HCT116 (cell line): ENCODE results near the gene CEACAM5. TPM values are rescaled to one million over a fixed set of nuclear protein-coding genes. Genes with fewer than 3 reads are reported as not detected.
A peak's percentile ranks its signal among the peaks of the same experiment; 100 is the strongest.

Experiments
- ATAC-seq: fragments of 200-7000 bp; cut with Tn5 transposase; 2 replicates; pipeline ENCODE4 v1.9.1; 2020; ENCODE audit warnings: mild to moderate bottlenecking, moderate library complexity
- BruUV-seq: library from RNA; stranded (reverse); fragments of 400-500 nt; replicated peaks from 2 replicates; lab custom pipeline; 2021; lab: Mats Ljungman, UMichigan
- CTCF ChIA-PET: fragments of 300-600 bp; sonication (Branson Sonifier 250); formaldehyde crosslinking; loops from one replicate; lab custom pipeline; 2021; ENCODE audit warnings: antibody characterized with exemption; lab: Charles Lee
- POLR2A ChIA-PET: fragments of 300-600, 350-600 bp; sonication (Branson Sonifier 250); formaldehyde crosslinking; loops from one replicate; lab custom pipeline; 2021; ENCODE audit warnings: antibody characterized with exemption; lab: Charles Lee
- RAD21 ChIA-PET, 2 experiments: fragments of 300-600 bp; sonication (Branson Sonifier 250); formaldehyde crosslinking; loops; one replicate each; lab custom pipeline; 2023; ENCODE audit warnings: low total read pairs in 2 of 2; ENCODE audit not compliant: uncharacterized antibody in 2 of 2, unreplicated experiment in 2 of 2, low non-redundant PET in 1 of 2; lab: Charles Lee
- DNase-seq: peaks from one replicate; pipeline ENCODE4 v3.0.0-alpha.2; 2010; ENCODE audit warnings: low read depth, low spot score
- H2AFZ ChIP-seq: fragments of 200-600 bp; shearing (Covaris generic), sonication (generic); 2 replicates; pipeline ENCODE4 v1.6.1; 2017; ENCODE audit warnings: low read depth, mixed run types, mixed read lengths, antibody characterized with exemption, low read length; ENCODE audit not compliant: poor library complexity, severe bottlenecking
- H3K27ac ChIP-seq: 2 replicates; pipeline ENCODE4 v1.5.1; 2012; ENCODE audit warnings: low read depth, low read length
- H3K27me3 ChIP-seq: fragments of 200-600 bp; sonication (generic); 2 replicates; pipeline ENCODE4 v1.6.1; 2016; ENCODE audit warnings: mixed run types, low read length, mixed read lengths; ENCODE audit not compliant: insufficient read depth
- H3K36me3 ChIP-seq, 2 experiments: fragments of 200-500 bp in 1 of 2; fragments of 200-600 bp in 1 of 2; sonication (Bioruptor generic) in 1 of 2; sonication (generic) in 1 of 2; 2 replicates each; pipeline versions ENCODE4 v1.5.1 to v1.6.1; 2014 to 2016; ENCODE audit warnings: low read length in 2 of 2, inconsistent platforms in 1 of 2, mixed read lengths in 1 of 2, mixed run types in 1 of 2; ENCODE audit not compliant: insufficient read depth in 2 of 2, control insufficient read depth in 1 of 2
- H3K4me1 ChIP-seq, 2 experiments: fragments of 200-600 bp in 1 of 2; sonication (generic) in 1 of 2; 2 replicates each; pipeline versions ENCODE4 v1.5.1 to v1.6.1; 2012 to 2017; ENCODE audit warnings: low read length in 2 of 2, inconsistent platforms in 1 of 2, mild to moderate bottlenecking in 1 of 2, mixed read lengths in 1 of 2, mixed run types in 1 of 2, moderate library complexity in 1 of 2; ENCODE audit not compliant: insufficient read depth in 2 of 2, control insufficient read depth in 1 of 2
- H3K4me2 ChIP-seq: fragments of 200-600 bp; sonication (generic); 2 replicates; pipeline ENCODE4 v1.6.1; 2017; ENCODE audit warnings: mixed run types, low read length, mixed read lengths
- H3K4me3 ChIP-seq, 2 experiments: fragments of 200-600 bp in 1 of 2; sonication (generic) in 1 of 2; replicated peaks in 1 of 2; 2 replicates each; pipeline ENCODE4 v1.5.1; 2011 to 2016; ENCODE audit warnings: low read length in 2 of 2, control low read depth in 1 of 2, low read depth in 1 of 2, mild to moderate bottlenecking in 1 of 2, mixed read lengths in 1 of 2, mixed run types in 1 of 2
- H3K79me2 ChIP-seq: fragments of 200-600 bp; sonication (generic); 2 replicates; pipeline ENCODE4 v1.6.1; 2017; ENCODE audit warnings: mild to moderate bottlenecking, mixed run types, low read length, moderate library complexity, mixed read lengths; ENCODE audit not compliant: insufficient read depth
- H3K9ac ChIP-seq: fragments of 200-600 bp; sonication (generic); 2 replicates; pipeline ENCODE4 v1.6.1; 2016; ENCODE audit warnings: low read length, mixed read lengths
- H3K9me2 ChIP-seq: fragments of 200-600 bp; sonication (generic), shearing (Covaris generic); 2 replicates; pipeline ENCODE4 v1.6.1; 2017; ENCODE audit warnings: mixed run types, mild to moderate bottlenecking, moderate library complexity; ENCODE audit not compliant: insufficient read depth
- H3K9me3 ChIP-seq, 2 experiments: fragments of 200-500 bp in 1 of 2; fragments of 200-600 bp in 1 of 2; sonication (Bioruptor generic) in 1 of 2; sonication (generic) in 1 of 2; 2 replicates each; pipeline ENCODE4 v1.6.1; 2014 to 2017; ENCODE audit warnings: low read length in 2 of 2, mixed read lengths in 2 of 2, inconsistent platforms in 1 of 2, low read depth in 1 of 2, mild to moderate bottlenecking in 1 of 2, mixed run types in 1 of 2, moderate library complexity in 1 of 2; ENCODE audit not compliant: control insufficient read depth in 1 of 2, insufficient read depth in 1 of 2
- H4K20me1 ChIP-seq: fragments of 200-600 bp; sonication (generic), shearing (Covaris generic); 2 replicates; pipeline ENCODE4 v1.6.1; 2017; ENCODE audit warnings: mixed run types, mild to moderate bottlenecking, moderate library complexity; ENCODE audit not compliant: insufficient read depth
- CBX3 ChIP-seq: IDR thresholded peaks from 2 replicates; pipeline ENCODE4 v1.6.1; 2012; ENCODE audit warnings: low read depth
- CEBPB ChIP-seq: IDR thresholded peaks from 2 replicates; pipeline ENCODE4 v1.6.1; 2012; ENCODE audit warnings: low read depth
- CTCF ChIP-seq, 3 experiments: fragments of 200-600 bp in 1 of 3; sonication (generic) in 1 of 3; IDR thresholded peaks in 2 of 3; conservative IDR thresholded peaks in 1 of 3; 2 replicates each; pipeline ENCODE4 v1.5.1; 2012 to 2017; ENCODE audit warnings: low read depth in 2 of 3, low read length in 2 of 3, antibody characterized with exemption in 1 of 3, borderline replicate concordance in 1 of 3, control low read depth in 1 of 3, mild to moderate bottlenecking in 1 of 3, mixed read lengths in 1 of 3, mixed run types in 1 of 3, moderate library complexity in 1 of 3; ENCODE audit not compliant: insufficient read depth in 1 of 3
- ELF1 ChIP-seq: IDR thresholded peaks from 2 replicates; pipeline ENCODE4 v1.6.1; 2012; ENCODE audit warnings: low read depth, borderline replicate concordance
- EZH2 ChIP-seq: fragments of 200-600 bp; sonication (generic); IDR thresholded peaks from 2 replicates; pipeline ENCODE4 v1.6.1; 2017; ENCODE audit warnings: antibody characterized with exemption, mixed run types
- FOSL1 ChIP-seq: IDR thresholded peaks from 2 replicates; pipeline ENCODE4 v1.6.1; 2012; ENCODE audit warnings: low read depth
- JUND ChIP-seq: IDR thresholded peaks from 2 replicates; pipeline ENCODE4 v1.6.1; 2012
- POLR2A ChIP-seq: IDR thresholded peaks from 2 replicates; pipeline ENCODE4 v1.7.0; 2011; ENCODE audit warnings: borderline replicate concordance; ENCODE audit not compliant: insufficient read depth, insufficient read length; ENCODE audit errors: extremely low read depth
- POLR2AphosphoS5 ChIP-seq: IDR thresholded peaks from 2 replicates; pipeline ENCODE4 v1.6.1; 2011; ENCODE audit warnings: mild to moderate bottlenecking, low read depth, low read length, moderate library complexity
- REST ChIP-seq: IDR thresholded peaks from 2 replicates; pipeline ENCODE4 v1.6.1; 2012; ENCODE audit warnings: low read depth
- SIN3A ChIP-seq: IDR thresholded peaks from 2 replicates; pipeline ENCODE4 v1.6.1; 2012; ENCODE audit warnings: low read depth
- SP1 ChIP-seq: IDR thresholded peaks from 2 replicates; pipeline ENCODE4 v1.6.1; 2012; ENCODE audit warnings: low read depth
- SRF ChIP-seq: IDR thresholded peaks from 2 replicates; pipeline ENCODE4 v1.6.1; 2012; ENCODE audit warnings: low read depth
- TCF7L2 ChIP-seq: IDR thresholded peaks from 2 replicates; pipeline ENCODE4 v1.7.0; 2011; ENCODE audit warnings: borderline replicate concordance, inconsistent platforms; ENCODE audit not compliant: insufficient read depth, insufficient read length; ENCODE audit errors: extremely low read depth
- YY1 ChIP-seq: IDR thresholded peaks from 2 replicates; pipeline ENCODE4 v1.6.1; 2011; ENCODE audit warnings: low read length, low read depth, moderate library complexity, mild to moderate bottlenecking; ENCODE audit not compliant: insufficient replicate concordance; ENCODE audit errors: extremely low read depth
- ZFX ChIP-seq: fragments of 450-650 bp; IDR thresholded peaks from 2 replicates; pipeline ENCODE4 v1.6.1; 2017
- ZNF274 ChIP-seq: fragments of 200-500 bp; sonication (Bioruptor generic); IDR thresholded peaks from 2 replicates; pipeline ENCODE4 v1.6.1; 2014; ENCODE audit warnings: mild to moderate bottlenecking, low read depth, low read length, inconsistent platforms
- intact Hi-C: fragments of 100-400 bp; cut with micrococcal nuclease; formaldehyde crosslinking; loops from 2 replicates; pipeline ENCODE4 v1.10.0; 2022
- total RNA-seq: library from RNA; stranded (reverse); gene quantifications from one replicate; pipeline ENCODE4 v1.2.1, GENCODE V29; 2021; ENCODE audit not compliant: unreplicated experiment
- TF ChIP-seq, protein P1 (sequence below): IDR thresholded peaks from 2 replicates; pipeline ENCODE4 v1.6.1; 2012
- TF ChIP-seq, protein P2 (sequence below): IDR thresholded peaks from 2 replicates; pipeline ENCODE4 v1.6.1; 2011; ENCODE audit warnings: mild to moderate bottlenecking, low read length, moderate library complexity; ENCODE audit not compliant: insufficient replicate concordance; ENCODE audit errors: extremely low read depth
- TF ChIP-seq, protein P3 (sequence below): IDR thresholded peaks from 2 replicates; pipeline ENCODE4 v1.6.1; 2012

Gene CEACAM5
- total RNA-seq, 1 experiment from 2014 or later, result 0.22 TPM

DNA sequence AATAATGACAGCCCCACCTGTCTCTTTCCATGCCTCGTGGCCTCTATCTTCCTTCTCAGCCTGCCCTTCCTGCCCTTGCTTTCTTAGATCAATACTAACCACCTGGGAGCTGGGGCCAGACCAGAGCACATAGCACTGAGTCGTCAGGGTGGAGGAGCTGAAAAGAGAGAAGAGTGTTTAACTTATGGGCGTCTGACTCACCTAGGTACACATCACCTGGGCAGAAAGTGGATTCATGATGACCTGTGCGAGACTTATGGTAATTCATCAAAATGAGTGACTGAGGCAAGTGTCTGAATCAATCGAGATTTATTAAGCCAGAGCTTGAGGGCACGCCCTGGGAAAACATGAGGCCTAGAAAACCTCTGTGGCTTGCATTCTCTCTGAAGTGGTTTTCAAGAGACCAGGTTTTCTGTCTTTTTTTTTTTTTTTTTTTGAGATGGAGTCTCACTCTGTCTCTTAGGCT, 66.1 kb downstream of the CEACAM5 start:
- Histone ChIP-seq H3K36me3 (no peaks in the 10 kb centered on the region), H3K27me3 (peaks cover 62% of the 10 kb centered on the region), H2AFZ (no peak overlapping the region), H3K9me3 (no peaks in the 10 kb centered on the region), H3K4me2 (peak overlapping the region; percentile 49), H3K4me3 (no peak overlapping the region), H3K9ac (no peak overlapping the region), H4K20me1 (no peaks in the 10 kb centered on the region), H3K79me2 (no peaks in the 10 kb centered on the region), H3K9me2 (no peaks in the 10 kb centered on the region), H3K27ac (no peak overlapping the region), H3K4me1 (peaks cover 3 to 23% of the 10 kb centered on the region in 2 experiments)
- CTCF ChIA-PET, result interaction anchor here (1.0 to 4.0 kb wide), 4 partner anchors 10 to 20 kb away, joined by 3 to 32 read pairs (median 5); partner anchors contain the start of gene CEACAM6
- intact Hi-C loops, result no loop called here
- TF ChIP-seq SIN3A, result peak; percentile 77
- peak; percentile 88 for TF ChIP-seq CBX3
- peak; percentile 87 for TF ChIP-seq JUND
- peak; percentile 55; the same call in 1 of the 2 replicates for TF ChIP-seq SRF
- no peak for TF ChIP-seq EZH2
- peak; percentile 44; the same call in 1 of the 2 replicates for TF ChIP-seq POLR2AphosphoS5
- TF ChIP-seq YY1, result no peak
- TF ChIP-seq TCF7L2, result no peak
- peak; percentile 27; the same call in 1 of the 2 replicates for TF ChIP-seq ELF1
- no peak for TF ChIP-seq POLR2A
- no peak for TF ChIP-seq ZNF274
- TF ChIP-seq ZFX, result no peak
- TF ChIP-seq, protein P1, sequence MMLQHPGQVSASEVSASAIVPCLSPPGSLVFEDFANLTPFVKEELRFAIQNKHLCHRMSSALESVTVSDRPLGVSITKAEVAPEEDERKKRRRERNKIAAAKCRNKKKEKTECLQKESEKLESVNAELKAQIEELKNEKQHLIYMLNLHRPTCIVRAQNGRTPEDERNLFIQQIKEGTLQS, result 0 out of 2 replicates have a peak, but pooled peaks have one; percentile 12
- TF ChIP-seq SP1, result peak; percentile 85
- TF ChIP-seq, protein P2, sequence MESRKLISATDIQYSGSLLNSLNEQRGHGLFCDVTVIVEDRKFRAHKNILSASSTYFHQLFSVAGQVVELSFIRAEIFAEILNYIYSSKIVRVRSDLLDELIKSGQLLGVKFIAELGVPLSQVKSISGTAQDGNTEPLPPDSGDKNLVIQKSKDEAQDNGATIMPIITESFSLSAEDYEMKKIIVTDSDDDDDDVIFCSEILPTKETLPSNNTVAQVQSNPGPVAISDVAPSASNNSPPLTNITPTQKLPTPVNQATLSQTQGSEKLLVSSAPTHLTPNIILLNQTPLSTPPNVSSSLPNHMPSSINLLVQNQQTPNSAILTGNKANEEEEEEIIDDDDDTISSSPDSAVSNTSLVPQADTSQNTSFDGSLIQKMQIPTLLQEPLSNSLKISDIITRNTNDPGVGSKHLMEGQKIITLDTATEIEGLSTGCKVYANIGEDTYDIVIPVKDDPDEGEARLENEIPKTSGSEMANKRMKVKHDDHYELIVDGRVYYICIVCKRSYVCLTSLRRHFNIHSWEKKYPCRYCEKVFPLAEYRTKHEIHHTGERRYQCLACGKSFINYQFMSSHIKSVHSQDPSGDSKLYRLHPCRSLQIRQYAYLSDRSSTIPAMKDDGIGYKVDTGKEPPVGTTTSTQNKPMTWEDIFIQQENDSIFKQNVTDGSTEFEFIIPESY, result peak; percentile 53
- TF ChIP-seq, protein P3, sequence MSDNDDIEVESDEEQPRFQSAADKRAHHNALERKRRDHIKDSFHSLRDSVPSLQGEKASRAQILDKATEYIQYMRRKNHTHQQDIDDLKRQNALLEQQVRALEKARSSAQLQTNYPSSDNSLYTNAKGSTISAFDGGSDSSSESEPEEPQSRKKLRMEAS, result peak; percentile 90
- no peak for TF ChIP-seq CTCF (IDR thresholded peaks at IDR 0.05 in 2 of 3, conservative IDR thresholded peaks at IDR 0.05 in 1 of 3; ENCODE audit: borderline replicate concordance in 1 of 3, insufficient read depth in 1 of 3, low read depth in 2 of 3, low read length in 2 of 3)
- TF ChIP-seq FOSL1, result peak; percentile 88
- TF ChIP-seq CEBPB, result peak; percentile 75
- no peak for TF ChIP-seq REST
- RAD21 ChIA-PET, result no interaction called here
- POLR2A ChIA-PET, result interaction anchor here (2.3 kb wide), 1 partner anchor 10 kb away, joined by 5 read pairs; no protein-coding TSS in a partner anchor
- DNase-seq, result peak; percentile 88
- BruUV-seq, result no TSS peak
- peak; percentile 95 for ATAC-seq
